GM10266 (cell line): Measurements from ENCODE around the gene SUSD4.
A peak's percentile ranks its signal among the peaks of the same experiment; 100 is the strongest.

Source experiments
- DNase-seq: peaks from one replicate; pipeline ENCODE4 v3.0.0; 2012; ENCODE audit errors: extremely low spot score
- TF ChIP-seq, protein P1 (sequence below): IDR thresholded peaks from 2 replicates; pipeline ENCODE4 v1.5.1; 2012; ENCODE audit warnings: mild to moderate bottlenecking, low read depth; ENCODE audit not compliant: control insufficient read depth, insufficient read depth; ENCODE audit errors: missing control alignments

SUSD4 gene

DNA sequence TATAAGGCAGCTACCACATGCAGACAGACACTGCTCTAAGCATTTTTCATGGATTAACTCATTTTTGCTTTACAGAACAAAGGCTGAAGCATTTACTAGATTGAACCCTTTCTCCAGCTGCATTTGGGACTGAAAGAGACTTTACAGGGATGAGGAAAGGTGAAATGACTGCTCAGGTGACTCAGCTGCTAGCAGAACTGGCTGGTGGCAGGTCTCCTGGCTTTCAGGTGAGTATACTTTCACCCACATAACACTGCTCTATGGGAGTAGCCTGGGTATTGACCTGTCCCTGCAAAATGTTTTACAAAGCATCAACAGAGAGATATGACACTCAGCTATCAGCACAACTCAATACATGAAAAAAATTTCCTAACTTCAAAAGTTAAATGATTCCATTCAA lies 26.6 kb upstream of the SUSD4 start:
- TF ChIP-seq, protein P1, sequence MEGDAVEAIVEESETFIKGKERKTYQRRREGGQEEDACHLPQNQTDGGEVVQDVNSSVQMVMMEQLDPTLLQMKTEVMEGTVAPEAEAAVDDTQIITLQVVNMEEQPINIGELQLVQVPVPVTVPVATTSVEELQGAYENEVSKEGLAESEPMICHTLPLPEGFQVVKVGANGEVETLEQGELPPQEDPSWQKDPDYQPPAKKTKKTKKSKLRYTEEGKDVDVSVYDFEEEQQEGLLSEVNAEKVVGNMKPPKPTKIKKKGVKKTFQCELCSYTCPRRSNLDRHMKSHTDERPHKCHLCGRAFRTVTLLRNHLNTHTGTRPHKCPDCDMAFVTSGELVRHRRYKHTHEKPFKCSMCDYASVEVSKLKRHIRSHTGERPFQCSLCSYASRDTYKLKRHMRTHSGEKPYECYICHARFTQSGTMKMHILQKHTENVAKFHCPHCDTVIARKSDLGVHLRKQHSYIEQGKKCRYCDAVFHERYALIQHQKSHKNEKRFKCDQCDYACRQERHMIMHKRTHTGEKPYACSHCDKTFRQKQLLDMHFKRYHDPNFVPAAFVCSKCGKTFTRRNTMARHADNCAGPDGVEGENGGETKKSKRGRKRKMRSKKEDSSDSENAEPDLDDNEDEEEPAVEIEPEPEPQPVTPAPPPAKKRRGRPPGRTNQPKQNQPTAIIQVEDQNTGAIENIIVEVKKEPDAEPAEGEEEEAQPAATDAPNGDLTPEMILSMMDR = no peak
- no peak for DNase-seq

DNA sequence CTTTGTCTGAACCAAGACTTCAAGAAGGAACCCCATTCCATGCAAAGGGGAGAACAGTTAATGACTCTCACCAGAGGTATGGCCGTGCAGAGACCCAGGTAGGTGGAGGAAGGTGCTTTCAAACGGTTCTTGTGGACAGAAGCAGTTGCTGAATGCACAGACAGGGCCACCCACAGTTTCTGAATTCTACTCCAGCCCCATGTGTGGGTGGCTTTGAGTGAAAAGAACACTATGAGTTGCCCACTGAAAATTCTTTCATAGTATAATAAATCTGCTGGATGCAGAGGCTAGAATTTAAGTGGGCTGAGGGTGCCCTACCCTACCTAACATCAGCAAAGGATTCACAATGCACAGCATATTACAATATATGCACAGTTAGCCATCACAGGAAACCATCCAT lies 22.0 kb upstream of the SUSD4 start:
- no peak for DNase-seq
- TF ChIP-seq, protein P1 = no peak

DNA sequence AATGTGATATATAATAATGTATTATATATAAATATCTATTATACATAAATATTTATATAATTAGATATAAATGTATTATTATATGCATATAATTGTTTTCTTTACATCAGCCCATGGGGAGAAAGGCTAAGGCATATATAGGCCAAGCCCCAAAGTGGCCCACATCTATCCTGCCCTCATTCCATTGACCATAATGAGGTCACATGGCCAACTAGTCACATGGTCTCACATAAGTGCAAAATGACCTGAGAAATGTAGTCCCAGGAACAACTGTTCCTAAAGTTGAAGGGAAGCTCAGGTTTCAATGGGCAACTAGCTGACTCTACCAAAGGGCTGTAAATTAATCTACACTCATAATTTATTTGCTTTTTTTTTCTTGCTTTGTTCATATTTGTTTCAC lies 14.8 kb upstream of the SUSD4 start:
- DNase-seq = no peak
- TF ChIP-seq, protein P1 = no peak

DNA sequence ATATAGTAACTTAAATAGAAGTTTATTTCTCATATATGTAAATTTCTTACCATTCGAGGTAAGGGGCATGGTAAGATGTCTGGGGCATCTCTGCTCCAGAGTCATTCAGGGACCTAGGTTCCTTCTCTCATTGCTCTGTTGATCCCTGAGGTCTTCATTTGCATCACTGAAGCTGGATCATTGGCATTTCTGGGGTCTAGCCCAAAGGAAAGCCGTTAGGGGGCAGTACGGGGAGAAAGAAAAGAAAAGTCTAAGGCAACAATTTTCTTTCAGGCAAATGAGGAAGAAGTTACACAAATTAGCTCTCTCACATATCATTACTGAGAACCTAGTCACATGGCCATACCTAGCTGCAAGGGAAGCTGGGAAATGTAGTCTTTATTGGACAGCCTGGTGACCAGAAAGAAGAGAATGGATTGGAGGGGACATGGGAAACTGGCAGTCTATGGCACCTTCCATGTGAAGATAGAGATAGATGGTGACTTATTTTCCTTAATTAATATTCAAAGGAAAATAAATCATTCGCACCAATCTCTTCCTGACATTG lies 10.2 kb upstream of the SUSD4 start:
- TF ChIP-seq, protein P1 = no peak
- no peak for DNase-seq

- DNase-seq = no peak
- TF ChIP-seq, protein P1 = no peak
These were observed 858 bp upstream of the SUSD4 start for GRCh38 chr1:223364685-223365382.

DNA sequence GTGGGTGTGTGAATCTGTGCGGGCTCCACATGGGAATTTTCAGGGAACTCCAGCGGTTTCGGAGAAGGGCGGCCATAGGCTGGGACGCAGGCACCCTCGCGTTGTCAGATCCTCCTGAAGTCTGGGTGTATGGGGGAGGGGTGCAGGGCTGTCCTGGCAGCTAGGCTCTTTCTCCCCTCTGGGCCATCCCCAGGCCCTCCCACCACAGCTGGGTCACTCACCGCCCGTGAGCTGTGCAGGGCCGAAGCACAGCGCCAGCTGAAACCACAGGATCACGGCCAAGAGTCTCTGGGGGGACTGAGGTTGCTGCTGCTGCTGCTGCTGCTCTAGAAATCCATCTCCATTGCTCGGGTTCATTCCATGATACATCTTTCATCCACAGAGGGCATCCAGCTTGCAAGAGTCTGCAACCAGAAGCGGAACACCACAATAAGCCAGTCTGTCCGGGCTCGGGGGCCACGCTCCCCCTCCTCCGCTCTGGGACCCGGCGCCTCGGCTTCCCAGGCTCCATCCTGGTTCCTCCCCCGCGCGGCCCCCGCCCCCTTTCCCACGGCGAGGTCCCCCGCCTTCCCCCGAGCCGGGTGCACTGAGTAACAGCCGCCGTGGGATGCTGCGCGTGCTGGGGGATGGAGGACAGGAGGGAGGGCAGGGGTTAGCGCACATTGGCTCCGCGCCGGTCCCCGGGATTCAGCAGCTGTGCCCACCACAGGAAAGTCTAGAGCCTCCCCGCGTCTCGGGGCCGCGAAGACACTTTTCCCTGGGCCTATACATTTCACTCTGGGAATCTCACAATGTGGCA lies 720 bp downstream of the SUSD4 start:
- peak; percentile 19 for DNase-seq
- TF ChIP-seq, protein P1 = no peak

DNA sequence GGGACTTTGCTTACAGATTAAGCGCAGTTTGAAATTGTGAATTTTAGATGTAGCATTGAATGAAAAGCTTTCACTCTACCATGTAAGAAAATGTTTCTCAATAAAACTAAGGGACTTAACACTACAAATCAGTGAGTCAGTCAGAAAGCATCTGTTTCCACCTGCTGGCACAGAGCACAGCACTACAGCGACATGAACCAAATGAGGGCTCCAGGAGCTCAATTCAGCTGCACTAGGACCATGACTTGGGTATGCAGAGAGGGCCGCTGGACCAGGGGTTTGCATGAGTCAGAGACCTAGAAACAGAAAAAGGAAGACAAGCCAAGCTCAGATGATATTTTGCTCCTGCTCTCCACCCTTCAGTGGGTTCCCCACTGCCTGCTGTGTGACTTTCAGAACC lies 5.2 kb downstream of the SUSD4 start:
- DNase-seq = no peak

More for the DNA sequence above, 5.2 kb downstream of the SUSD4 start:
- TF ChIP-seq, protein P1 = no peak
